Left lung (tissue), 10 donors: ENCODE data around the gene GNAL. TPM values are rescaled to one million over a fixed set of nuclear protein-coding genes. Genes with fewer than 3 reads are reported as not detected.
A peak's percentile ranks its signal among the peaks of the same experiment; 100 is the strongest.

Experiments used
- ATAC-seq: fragments of 200-7000 bp; cut with Tn5 transposase; one replicate; pipeline ENCODE4 v1.9.1; 2020; ENCODE audit warnings: moderate library complexity
- DNase-seq, 4 donors: peaks; one replicate each; pipeline ENCODE4 v3.0.0-alpha.2; 2013 to 2020
- H3K27ac ChIP-seq, 2 donors: fragments of 200-600 bp; sonication (generic) in 1 of 2; one replicate each; pipeline versions ENCODE4 v1.5.0 to v1.8.0; 2020 to 2021
- H3K27me3 ChIP-seq, 2 donors: fragments of 200-600 bp; sonication (generic) in 1 of 2; one replicate each; pipeline versions ENCODE4 v1.5.0 to v1.8.0; 2020 to 2021
- H3K36me3 ChIP-seq, 2 donors: fragments of 200-600 bp; sonication (generic) in 1 of 2; one replicate each; pipeline versions ENCODE4 v1.5.0 to v1.8.0; 2020 to 2021
- H3K4me1 ChIP-seq, 2 donors: fragments of 200-600 bp; one replicate each; pipeline ENCODE4 v1.8.0; 2021
- H3K4me3 ChIP-seq, 2 donors: fragments of 200-600 bp; sonication (generic) in 1 of 2; one replicate each; pipeline versions ENCODE4 v1.5.0 to v1.8.0; 2020 to 2021; ENCODE audit warnings: mild to moderate bottlenecking in 1 of 2
- H3K9me3 ChIP-seq, 2 donors: fragments of 200-600 bp; sonication (generic) in 1 of 2; one replicate each; pipeline versions ENCODE4 v1.5.0 to v1.8.0; 2020 to 2021
- intact Hi-C, 2 donors: fragments of 100-400 bp; cut with DNase I; formaldehyde crosslinking; loops; one replicate each; pipeline versions ENCODE4 v1.11.2 to v1.14.2; 2022
- polyA plus RNA-seq, 6 donors: library from polyadenylated mRNA; unstranded; fragments of 120-200 nt; gene quantifications; one replicate each; pipeline ENCODE4 v1.2.1, GENCODE V29; 2013; ENCODE audit not compliant: insufficient read length in 6 of 6
- total RNA-seq, 2 donors: library from RNA; stranded (reverse); fragmentation: NEBNext Ultra II Directional; extraction: Animal tissue kit (Norgen Biotek cat#: 25700); gene quantifications; one replicate each; pipeline ENCODE4 v1.2.1, GENCODE V29; 2021
- TF ChIP-seq, protein P1 (sequence below), 2 donors: fragments of 200-600 bp; sonication (generic) in 1 of 2; IDR thresholded peaks; one replicate each; pipeline versions ENCODE4 v1.5.0 to v1.8.0; 2021; ENCODE audit warnings: antibody characterized with exemption in 2 of 2
- donor health status: DM: no; HTN: yes; CAD: no.
- donor health status: DM: no; HTN: no; CAD: no.

Gene GNAL
- total and polyA plus RNA-seq, 8 donors, result 1.8 to 5.7 (median 2.8) TPM

DNA sequence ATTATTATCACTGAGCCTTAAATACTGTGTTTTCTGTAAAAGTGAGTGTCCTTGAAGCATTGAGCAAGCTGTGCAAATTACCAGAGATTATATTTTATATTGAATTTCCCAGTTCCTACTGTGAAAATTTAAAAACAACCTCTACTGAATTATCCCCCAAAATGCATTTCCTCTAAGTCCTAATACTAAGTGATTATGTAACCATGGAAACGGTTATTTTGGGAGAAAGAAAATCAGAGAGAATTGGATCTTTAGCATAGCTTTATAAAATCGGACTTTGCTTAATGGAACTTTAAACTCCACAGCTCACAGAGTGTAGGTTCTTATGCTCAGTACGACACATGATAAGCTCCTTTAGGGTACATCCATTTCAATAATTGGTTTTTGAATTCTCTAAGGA lies 142.9 kb downstream of the GNAL start:
- Histone ChIP-seq H3K4me3 (no peak overlapping the region), H3K9me3 (no peaks in the 10 kb centered on the region), H3K27ac (no peak overlapping the region), H3K4me1 (no peaks in the 10 kb centered on the region), H3K27me3 (no peaks in the 10 kb centered on the region), H3K36me3 (no peaks in the 10 kb centered on the region)
- DNase-seq, result no peak
- intact Hi-C loops, result no loop called here
- no peak for ATAC-seq
- TF ChIP-seq, protein P1, sequence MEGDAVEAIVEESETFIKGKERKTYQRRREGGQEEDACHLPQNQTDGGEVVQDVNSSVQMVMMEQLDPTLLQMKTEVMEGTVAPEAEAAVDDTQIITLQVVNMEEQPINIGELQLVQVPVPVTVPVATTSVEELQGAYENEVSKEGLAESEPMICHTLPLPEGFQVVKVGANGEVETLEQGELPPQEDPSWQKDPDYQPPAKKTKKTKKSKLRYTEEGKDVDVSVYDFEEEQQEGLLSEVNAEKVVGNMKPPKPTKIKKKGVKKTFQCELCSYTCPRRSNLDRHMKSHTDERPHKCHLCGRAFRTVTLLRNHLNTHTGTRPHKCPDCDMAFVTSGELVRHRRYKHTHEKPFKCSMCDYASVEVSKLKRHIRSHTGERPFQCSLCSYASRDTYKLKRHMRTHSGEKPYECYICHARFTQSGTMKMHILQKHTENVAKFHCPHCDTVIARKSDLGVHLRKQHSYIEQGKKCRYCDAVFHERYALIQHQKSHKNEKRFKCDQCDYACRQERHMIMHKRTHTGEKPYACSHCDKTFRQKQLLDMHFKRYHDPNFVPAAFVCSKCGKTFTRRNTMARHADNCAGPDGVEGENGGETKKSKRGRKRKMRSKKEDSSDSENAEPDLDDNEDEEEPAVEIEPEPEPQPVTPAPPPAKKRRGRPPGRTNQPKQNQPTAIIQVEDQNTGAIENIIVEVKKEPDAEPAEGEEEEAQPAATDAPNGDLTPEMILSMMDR (IDR thresholded peaks at IDR 0.05), result no peak

DNA sequence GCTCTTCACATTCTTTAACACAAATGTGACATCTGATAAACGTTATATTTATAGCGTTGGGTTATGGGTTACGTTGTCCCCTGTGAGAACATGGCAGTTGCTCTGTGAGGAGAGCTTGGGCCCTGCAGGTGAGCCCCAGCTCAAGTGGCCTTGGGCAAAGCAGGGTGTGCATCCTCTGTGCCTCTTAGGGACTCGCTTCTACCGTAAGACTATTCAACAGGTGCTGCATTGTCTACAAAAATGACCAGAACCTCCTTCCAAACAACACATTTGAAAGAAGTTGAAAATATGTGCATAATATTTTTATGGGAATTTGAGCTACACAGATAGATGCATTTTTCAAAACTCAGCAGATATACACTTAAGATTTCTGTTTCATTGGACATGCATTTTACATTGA lies 145.7 kb downstream of the GNAL start:
- ATAC-seq, result no peak

GRCh38 chr18:11839556-11839955 lies 150.5 kb downstream of the GNAL start:
- Histone ChIP-seq H3K4me3 (no peak overlapping the region), H3K4me1 (no peaks in the 10 kb centered on the region), H3K9me3 (no peaks in the 10 kb centered on the region), H3K27ac (peak overlapping the region in 1 of 2 donors; percentile 2), H3K27me3 (no peaks in the 10 kb centered on the region), H3K36me3 (no peaks in the 10 kb centered on the region)
- ATAC-seq, result no peak
- TF ChIP-seq, protein P1 (IDR thresholded peaks at IDR 0.05), result no peak
- intact Hi-C loops, result no loop called here
- no peak for DNase-seq

More for the DNA sequence above, 145.7 kb downstream of the GNAL start:
- DNase-seq, result no peak
- no peaks in the 10 kb centered on the region for H3K27me3 ChIP-seq
- TF ChIP-seq, protein P1 (IDR thresholded peaks at IDR 0.05), result no peak
- H3K4me3 ChIP-seq, result no peak overlapping the region
- H3K9me3 ChIP-seq, result no peaks in the 10 kb centered on the region
- no peak overlapping the region for H3K27ac ChIP-seq
- no peaks in the 10 kb centered on the region for H3K4me1 ChIP-seq
- intact Hi-C loops, result no loop called here
- H3K36me3 ChIP-seq, result no peaks in the 10 kb centered on the region

DNA sequence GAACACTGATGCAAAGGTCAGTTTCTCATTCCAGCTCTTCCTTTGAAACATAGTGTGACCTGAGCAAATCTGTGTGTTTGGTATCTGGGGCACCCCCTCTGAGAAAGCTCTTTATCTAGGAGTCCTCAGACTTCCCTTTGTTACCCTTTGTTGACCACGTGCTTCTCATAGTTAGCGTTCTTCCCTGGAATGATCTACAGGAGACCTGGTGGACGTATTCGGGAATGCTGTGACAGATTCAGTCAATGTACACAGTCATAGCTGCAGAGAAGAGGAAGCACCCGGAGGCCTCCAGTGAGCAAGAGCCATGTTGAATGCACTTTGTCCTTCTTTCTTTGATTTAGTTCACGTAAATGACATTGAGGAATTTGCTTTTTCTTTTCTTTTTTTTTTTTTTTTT lies 151.4 kb downstream of the GNAL start:
- no peaks in the 10 kb centered on the region for H3K27me3 ChIP-seq
- TF ChIP-seq, protein P1 (IDR thresholded peaks at IDR 0.05), result no peak
- H3K4me3 ChIP-seq, result no peak overlapping the region
- no peak overlapping the region for H3K27ac ChIP-seq
- no peaks in the 10 kb centered on the region for H3K9me3 ChIP-seq
- H3K4me1 ChIP-seq, result no peaks in the 10 kb centered on the region
- H3K36me3 ChIP-seq, result no peaks in the 10 kb centered on the region
- DNase-seq, result no peak
- intact Hi-C loops, result no loop called here
- no peak for ATAC-seq

DNA sequence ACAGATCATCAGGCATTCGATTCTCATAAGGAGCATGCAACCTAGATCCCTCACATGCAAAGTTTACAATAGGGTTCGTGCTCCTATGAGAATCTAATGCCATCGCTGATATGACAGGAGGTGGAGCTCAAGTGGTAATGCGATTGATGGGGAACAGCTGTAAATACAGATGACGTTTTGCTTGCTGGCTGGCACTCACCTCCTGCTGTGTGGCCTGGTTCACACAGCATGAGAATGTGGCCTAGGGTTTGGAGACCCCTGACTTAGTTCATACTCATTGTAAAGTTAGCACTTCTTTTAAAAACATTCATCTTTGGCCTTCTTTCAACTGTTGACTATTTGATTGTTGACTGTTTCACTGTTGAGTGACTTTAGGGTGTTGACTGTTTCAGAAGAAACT lies 153.5 kb downstream of the GNAL start:
- Histone ChIP-seq H3K27me3 (no peaks in the 10 kb centered on the region), H3K4me1 (no peaks in the 10 kb centered on the region), H3K9me3 (no peaks in the 10 kb centered on the region), H3K36me3 (no peaks in the 10 kb centered on the region), H3K27ac (no peak overlapping the region), H3K4me3 (no peak overlapping the region)
- TF ChIP-seq, protein P1 (IDR thresholded peaks at IDR 0.05), result no peak
- intact Hi-C loops, result no loop called here
- no peak for ATAC-seq
- DNase-seq, result no peak
